KOPT-K1 (cell line): ENCODE measurements around the gene STK38L.

Source experiments
- H3K27ac ChIP-seq: fragments of 200-600 bp; sonication (generic); 2 replicates; pipeline ENCODE4 v1.5.1; 2016; ENCODE audit warnings: antibody characterized with exemption, mild to moderate bottlenecking, low read depth, low read length; ENCODE audit not compliant: poor library complexity, severe bottlenecking
- H3K36me3 ChIP-seq: fragments of 200-600 bp; sonication (generic); 2 replicates; pipeline ENCODE4 v1.5.1; 2017; ENCODE audit warnings: antibody characterized with exemption, mild to moderate bottlenecking, low read length, moderate library complexity; ENCODE audit not compliant: insufficient read depth
- H3K9me3 ChIP-seq: fragments of 200-600 bp; sonication (generic); 2 replicates; pipeline ENCODE4 v1.5.1; 2017; ENCODE audit warnings: antibody characterized with exemption, low read length, mild to moderate bottlenecking; ENCODE audit not compliant: insufficient read depth, poor library complexity, severe bottlenecking

STK38L gene

DNA sequence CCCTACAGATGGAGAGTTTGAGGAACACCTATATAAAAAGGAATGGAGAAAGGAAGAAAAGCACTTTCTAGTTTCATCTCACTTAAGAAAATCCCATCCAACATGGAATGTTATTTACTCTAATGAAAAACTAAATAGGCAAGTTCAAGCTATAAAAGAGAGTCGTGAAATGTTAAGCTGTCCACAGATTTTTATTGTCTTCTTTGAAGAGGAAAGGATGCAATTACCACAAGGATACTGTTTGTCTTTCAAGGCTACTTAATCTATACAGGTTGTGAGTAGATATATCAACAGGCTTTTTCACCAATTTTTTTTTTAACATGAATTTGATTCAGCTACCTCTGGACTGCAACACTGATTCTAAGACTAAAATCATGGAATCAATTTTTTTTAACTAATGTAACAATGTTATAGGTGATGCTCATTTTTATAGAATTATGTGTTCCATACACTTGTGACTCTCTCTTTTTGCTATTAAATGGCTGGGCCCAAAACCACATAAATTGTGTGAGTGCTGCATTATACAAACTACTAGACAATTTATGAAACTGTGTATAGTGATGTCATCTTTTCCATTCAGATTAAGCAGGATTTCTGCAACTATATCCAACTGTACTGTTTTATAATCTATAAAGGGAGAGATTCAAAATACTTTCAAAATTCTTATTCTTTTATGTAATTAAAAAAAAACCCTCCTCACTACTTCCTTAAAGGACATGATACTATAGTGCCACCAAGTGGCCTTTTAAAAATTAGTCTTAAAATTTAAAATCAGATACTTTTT is 61.8 kb downstream of the STK38L start:
- Histone ChIP-seq H3K27ac (no peak overlapping the region), H3K9me3 (no peaks in the 10 kb centered on the region), H3K36me3 (peaks cover 24% of the 10 kb centered on the region)

DNA sequence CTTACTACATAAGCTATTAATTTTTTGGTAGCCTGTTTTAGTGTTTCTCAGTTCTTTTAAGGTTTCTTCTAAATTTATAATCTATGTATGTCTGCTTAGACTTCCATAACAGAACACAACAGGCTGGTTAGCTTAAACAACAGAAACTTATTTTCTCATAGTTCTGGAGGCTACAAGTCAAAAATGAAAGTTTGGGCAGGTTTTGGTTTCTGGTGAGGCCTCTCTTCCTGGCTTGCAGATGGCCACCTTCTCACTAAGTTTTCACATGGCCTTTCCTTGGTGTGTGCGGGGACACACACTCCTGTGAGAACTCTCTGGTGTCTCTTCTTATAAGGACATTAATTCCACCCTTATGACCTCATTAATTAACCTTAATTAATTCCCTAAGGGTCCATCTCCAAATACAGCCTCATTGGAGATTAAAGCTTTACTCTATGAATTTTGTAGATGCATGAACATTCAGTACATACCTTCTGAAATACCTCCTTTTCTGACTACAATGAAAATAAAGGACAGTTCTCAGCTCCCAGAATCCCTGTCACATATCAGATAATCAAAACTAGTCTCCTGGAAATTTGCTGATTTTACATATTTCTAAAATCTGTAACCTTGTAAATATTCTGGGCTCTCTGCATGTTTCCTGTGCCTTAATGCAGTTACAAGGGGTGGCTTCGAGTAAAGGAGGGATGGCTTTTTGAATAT is 65.4 kb downstream of the STK38L start:
- H3K27ac ChIP-seq = peak overlapping the region; percentile 25
- no peaks in the 10 kb centered on the region for H3K9me3 ChIP-seq
- H3K36me3 ChIP-seq = peaks cover 30% of the 10 kb centered on the region

DNA sequence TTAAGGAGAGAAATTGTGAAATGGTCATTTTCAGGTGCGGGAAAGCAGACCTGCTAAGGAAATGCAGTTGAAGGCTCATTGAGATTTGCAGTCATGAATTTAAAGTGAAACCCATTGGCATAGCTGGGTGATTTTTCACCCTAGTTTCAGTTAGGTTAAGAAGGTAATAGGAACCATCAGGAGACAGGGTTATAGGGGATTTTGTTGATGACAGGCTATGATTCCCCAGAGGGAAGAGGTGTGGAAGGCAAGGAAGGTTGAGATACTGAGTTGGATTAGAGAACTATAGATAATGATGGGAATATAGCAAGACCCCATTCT is 65.9 kb downstream of the STK38L start:
- peaks cover 35% of the 10 kb centered on the region for H3K36me3 ChIP-seq
- H3K9me3 ChIP-seq = no peaks in the 10 kb centered on the region
- peak overlapping the region; percentile 25 for H3K27ac ChIP-seq

DNA sequence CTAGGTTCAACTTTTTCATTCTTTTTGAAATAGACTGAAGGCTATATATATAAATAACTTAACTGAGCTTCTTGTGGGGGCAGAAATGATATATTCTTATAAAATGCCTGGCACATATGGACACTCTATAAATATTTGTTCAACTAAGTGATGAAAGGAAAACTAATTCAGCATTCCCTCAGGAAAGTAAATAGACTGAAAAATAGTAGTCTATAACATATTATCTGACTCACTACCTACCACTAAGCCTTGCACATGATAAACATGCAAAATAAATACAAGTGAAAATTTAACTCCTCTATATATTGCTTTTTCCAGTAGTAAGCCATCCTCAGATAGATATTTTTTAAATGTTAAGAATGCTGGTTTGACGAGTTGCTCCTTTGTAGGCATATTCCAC is 72.9 kb downstream of the STK38L start:
- H3K36me3 ChIP-seq = peaks cover 68% of the 10 kb centered on the region
- no peak overlapping the region for H3K27ac ChIP-seq
- H3K9me3 ChIP-seq = no peaks in the 10 kb centered on the region

DNA sequence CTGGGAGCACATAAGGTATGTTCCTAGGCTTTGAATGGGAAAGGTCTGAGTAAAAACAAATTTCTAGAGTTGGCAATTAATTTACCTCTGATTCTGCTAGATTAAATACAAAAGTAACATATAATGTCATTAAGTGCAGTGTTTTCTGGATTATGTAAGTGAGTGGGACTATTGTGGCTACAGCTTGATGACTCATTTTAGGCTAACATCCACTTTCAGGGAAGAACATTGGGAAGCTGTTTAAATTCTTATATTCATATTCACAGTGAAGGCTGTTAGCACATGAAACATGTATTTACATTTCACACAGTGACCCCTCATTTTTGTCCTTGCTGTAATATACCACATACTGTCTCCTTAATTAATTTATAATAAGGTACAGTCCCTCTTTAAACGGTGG is 75.3 kb downstream of the STK38L start:
- Histone ChIP-seq H3K9me3 (no peaks in the 10 kb centered on the region), H3K27ac (no peak overlapping the region), H3K36me3 (peaks cover 76% of the 10 kb centered on the region)

DNA sequence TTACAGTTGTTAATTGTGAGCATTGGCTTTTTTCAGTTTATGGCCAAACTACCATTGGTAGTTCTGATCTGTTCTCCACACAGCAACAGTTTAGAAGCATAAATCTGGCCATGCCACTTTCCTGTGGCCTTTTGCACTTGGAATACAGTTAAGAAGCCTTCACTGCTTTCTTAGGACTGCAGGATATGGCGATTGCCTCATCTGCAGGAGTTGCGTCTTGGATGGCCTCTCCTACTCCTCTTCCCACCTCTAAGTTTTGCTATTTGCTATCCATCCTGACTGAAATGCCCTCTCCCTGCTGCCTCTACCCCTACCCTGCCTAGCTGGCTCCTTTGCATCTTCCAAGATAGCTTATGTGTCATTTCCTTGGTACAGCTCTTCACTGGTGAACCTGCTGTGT is 75.8 kb downstream of the STK38L start:
- H3K27ac ChIP-seq = no peak overlapping the region
- peaks cover 71% of the 10 kb centered on the region for H3K36me3 ChIP-seq
- no peaks in the 10 kb centered on the region for H3K9me3 ChIP-seq

DNA sequence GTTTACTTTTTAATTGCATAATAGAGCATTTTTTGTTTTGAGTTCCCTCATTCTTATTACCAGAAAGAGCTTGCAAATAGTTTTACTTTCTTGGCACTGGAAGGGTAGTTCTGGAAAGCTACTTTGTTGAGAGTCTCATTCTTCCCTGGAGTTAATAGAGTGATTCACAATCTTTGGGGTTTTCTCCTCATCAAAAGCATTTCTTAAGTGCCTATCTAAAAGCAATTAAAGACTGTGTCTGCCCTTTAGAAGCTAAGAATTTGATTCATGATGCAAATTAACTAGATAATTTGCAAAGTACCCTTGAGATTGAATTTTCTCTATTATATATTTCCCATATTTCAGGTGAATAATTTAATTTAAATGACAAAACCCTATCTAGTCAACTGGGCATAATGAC is 80.4 kb downstream of the STK38L start:
- Histone ChIP-seq H3K36me3 (peaks cover 47% of the 10 kb centered on the region), H3K9me3 (no peaks in the 10 kb centered on the region), H3K27ac (no peak overlapping the region)

DNA sequence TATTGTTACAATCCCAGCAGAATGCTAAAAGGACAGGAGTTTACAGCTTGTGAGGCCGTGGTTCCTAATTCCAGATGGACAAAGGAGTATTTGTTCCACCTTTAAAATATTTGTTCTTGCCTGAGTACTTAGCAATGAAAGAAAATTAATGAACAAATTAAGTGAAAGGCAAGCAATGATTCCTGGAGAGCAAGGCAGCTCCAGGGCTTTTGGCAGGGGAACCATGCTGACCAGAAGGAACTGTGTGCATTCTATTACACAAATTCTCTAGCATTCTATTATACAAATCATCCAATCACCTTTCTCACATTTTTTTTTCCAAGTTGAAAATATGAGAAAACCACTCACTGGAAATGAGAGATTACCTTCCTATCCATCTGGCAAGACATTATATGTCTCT is 86.8 kb downstream of the STK38L start:
- H3K9me3 ChIP-seq = no peaks in the 10 kb centered on the region
- no peak overlapping the region for H3K27ac ChIP-seq
- peaks cover 8% of the 10 kb centered on the region; the same call in 1 of the 2 replicates for H3K36me3 ChIP-seq

DNA sequence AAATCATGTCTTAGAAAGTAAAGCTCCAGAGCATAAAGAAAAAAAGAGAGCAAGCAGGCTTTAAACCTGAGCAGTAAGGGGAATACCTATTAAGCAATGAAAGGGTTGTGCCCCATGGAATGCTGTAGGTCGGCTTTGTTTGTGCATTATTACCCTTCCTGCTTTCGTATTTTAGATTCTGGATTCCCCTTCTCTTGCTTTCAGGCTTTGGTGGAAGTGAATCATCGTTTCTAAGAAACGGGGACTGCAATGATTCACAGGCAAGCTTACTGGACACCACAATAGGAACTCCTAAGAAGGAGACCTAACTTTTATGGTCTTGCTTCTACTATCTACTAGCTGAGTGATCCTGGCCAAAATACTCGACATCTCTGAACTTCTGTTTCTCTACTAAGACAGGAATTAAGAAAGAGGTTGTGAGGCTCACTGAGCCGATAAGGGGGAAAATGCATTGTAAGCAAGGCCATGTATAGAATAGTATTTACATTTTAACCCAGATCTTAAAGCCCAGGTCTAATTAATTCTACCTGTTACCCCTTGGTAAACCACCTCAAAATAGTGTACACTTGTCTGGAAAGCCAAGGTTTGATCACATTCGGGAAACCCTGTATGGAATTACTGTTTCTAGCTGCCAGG is 87.3 kb downstream of the STK38L start:
- H3K27ac ChIP-seq = no peak overlapping the region
- H3K9me3 ChIP-seq = no peaks in the 10 kb centered on the region
- 0 out of 2 replicates have a peak, but pooled peaks cover 3% of the 10 kb centered on the region for H3K36me3 ChIP-seq

DNA sequence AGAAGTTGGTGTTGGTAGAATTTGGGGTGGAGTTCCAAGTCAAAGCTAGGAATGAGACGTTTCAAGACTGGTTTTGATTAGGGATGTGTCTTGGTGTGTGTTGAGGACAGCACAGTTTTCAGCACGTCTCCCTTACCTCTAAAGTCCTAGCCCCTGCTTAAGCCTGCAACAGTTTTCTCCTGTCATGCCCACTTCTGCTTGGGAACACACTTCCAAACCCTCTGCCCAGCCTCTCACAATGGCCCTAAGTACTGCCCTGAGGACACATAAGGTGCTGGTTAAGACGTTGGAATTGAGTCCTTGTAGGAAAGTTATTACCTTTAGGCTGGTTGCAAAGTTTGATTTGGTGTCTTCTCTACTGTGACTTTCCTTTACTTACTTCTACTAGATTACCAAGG is 87.8 kb downstream of the STK38L start:
- H3K36me3 ChIP-seq = no peaks in the 10 kb centered on the region
- H3K9me3 ChIP-seq = no peaks in the 10 kb centered on the region
- H3K27ac ChIP-seq = no peak overlapping the region

DNA sequence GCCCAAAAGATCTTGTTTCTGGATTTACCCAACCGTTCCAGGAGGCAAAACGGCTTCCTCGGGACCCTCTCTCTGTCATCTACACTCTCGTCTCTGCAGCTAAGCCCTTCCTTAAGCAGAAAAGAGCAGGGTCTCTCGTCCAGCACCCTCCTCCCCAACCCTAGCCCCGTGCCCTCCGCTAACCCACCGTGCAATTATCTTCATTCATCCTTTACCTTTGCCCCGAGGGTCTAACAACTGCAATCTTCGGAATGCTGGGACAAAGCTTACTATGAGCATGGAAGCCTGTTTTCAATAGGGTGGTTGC is 88.3 kb downstream of the STK38L start:
- peak overlapping the region; percentile 58 for H3K27ac ChIP-seq
- no peaks in the 10 kb centered on the region for H3K36me3 ChIP-seq
- no peaks in the 10 kb centered on the region for H3K9me3 ChIP-seq

DNA sequence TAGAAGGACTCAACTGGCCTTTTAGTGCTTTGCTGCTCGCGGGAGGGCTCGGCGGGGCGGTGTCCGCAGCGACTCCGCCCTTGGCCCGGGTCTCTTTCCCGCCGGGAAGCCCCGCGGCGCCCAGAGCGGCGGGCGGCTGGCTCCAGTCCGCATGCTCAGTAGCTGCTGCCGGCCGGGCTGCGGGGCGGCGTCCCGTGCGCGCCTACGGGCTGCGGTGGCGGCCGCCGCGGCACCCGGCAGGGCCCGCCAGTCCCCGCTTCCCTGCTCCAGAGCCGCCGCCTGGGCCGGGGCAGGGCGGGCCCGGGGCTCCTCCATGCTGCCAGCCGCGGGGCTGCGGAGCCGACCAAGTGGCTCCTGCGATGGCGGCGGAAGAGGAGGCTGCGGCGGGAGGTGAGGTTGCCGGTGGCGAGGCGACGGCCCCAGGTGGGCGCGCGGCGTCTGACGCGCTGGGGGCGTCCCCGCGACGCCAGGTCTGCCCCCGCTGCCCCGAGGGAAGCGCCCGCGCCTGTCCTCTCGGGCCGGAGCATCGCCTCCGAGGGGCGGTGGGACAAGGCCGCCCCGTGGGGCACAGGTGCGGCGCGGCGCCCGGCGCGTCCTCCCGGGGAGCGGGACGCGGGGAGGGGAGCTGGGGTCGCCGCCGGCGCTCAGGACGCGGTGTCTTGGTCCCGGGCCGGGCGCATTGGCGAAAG is 88.8 kb downstream of the STK38L start, which contains the start of gene BMAL2:
Gene BMAL2 (plus strand): TSS at position 123 of the 689 bp plus-strand sequence. CDS start 237 bp downstream, at position 360.
- Histone ChIP-seq H3K9me3 (no peaks in the 10 kb centered on the region), H3K36me3 (no peaks in the 10 kb centered on the region), H3K27ac (peak within 1 kb of the TSS; percentile 58)

DNA sequence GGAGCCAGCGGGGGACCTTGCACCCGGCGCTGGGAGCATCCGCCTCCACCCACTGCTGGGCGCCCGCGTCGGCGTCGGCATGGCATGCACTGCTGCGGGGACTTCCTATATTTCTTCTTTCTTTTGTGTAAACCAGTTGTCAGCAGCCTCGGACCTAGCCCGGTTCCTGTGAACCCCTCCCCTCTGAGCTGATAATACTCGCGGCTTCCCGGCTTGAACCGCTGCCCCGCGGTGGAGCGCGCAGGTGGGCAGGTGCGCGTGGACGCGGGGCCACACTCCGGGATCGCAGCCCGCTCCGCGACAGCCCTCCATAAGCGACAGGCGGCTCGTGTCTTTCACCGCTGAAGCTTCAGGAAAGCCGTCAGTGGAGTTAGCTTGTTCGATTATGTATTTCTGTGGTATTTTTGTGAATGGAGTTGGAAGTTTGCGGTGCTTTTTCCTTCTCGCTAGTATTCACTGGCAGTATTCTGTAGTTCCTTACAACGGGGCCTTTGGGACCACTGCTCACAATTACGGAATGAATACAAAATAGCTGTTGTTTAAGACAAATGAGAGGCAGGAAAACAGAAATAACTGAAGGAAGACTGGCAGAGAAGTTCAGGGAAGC is 89.4 kb downstream of the STK38L start:
- Histone ChIP-seq H3K36me3 (no peaks in the 10 kb centered on the region), H3K27ac (peak overlapping the region; percentile 58), H3K9me3 (no peaks in the 10 kb centered on the region)

DNA sequence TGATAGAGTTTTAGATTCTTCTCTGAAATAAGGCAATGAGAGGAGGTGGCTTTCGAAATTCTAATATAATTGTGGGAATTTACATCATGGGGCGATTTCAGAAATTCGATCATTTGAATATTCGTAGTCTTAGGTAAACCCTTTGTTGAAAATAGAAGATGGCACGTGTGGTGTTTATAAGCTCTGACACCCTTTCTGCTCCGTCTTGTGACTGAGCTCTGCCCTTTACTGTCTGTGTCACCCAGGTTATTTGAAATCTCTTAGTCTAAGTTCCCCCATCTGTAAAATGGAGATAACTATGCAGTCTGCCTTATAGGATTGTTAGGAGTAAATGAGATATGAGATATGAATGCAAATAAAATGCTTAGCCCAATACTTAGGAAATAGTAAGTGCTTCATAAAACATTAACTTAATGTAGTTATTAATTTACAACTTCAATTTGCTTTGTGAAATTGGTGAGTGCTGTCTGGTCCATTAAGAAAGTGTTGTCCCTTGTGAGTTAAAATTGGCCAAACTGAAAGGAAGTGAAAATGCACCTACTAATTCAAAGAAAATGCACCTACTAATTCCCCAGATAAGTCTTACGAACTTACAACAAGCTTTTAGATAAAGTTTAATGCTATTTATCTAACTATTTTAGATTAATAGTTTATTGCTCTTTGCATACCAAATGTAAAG is 90.1 kb downstream of the STK38L start:
- no peak overlapping the region for H3K27ac ChIP-seq
- no peaks in the 10 kb centered on the region for H3K36me3 ChIP-seq
- H3K9me3 ChIP-seq = no peaks in the 10 kb centered on the region
